ENCODE data around the gene ENPP4.

- TF ChIP-seq CTCF (IDR thresholded peaks at IDR 0.05) (no peak), POLR2A (IDR thresholded peaks at IDR 0.05) (no peak)
Measured at GRCh38 chr6:46080111-46080510, 49.7 kb upstream of the ENPP4 start.
